ENCODE results near the gene DENND1A.
A peak's percentile ranks its signal among the peaks of the same experiment; 100 is the strongest.
"Not testable (repeated sequence)": the region's sequence is repeated elsewhere in the genome, so short reads cannot be mapped to it uniquely, and the experiment has no call there.

The DENND1A gene

GRCh38 chr9:123643518-123643917 is 286.4 kb downstream of the DENND1A start:
- DNase-seq = peak; percentile 73

- peak; percentile 96 for DNase-seq
Measured at GRCh38 chr9:123642291-123643278, 287.3 kb downstream of the DENND1A start.

GRCh38 chr9:123640792-123641222 is 289.1 kb downstream of the DENND1A start:
- no peak for DNase-seq

- no peak for DNase-seq
Measured at GRCh38 chr9:123639743-123640142, 290.2 kb downstream of the DENND1A start.

- DNase-seq = peak; percentile 46
Measured at GRCh38 chr9:123637945-123638634, 291.8 kb downstream of the DENND1A start.

- DNase-seq = peak; percentile 32
Measured at GRCh38 chr9:123637606-123637944, 292.4 kb downstream of the DENND1A start.

GRCh38 chr9:123636805-123637204 is 293.1 kb downstream of the DENND1A start:
- not testable (repeated sequence) for DNase-seq

GRCh38 chr9:123631862-123632261 is 298.1 kb downstream of the DENND1A start:
- no peak for DNase-seq

- DNase-seq = no peak
Measured at GRCh38 chr9:123630233-123630632, 299.7 kb downstream of the DENND1A start.

- no peak for DNase-seq
Measured at GRCh38 chr9:123629531-123629930, 300.4 kb downstream of the DENND1A start.

- DNase-seq = no peak
Measured at GRCh38 chr9:123622711-123623241, 307.1 kb downstream of the DENND1A start.

GRCh38 chr9:123620239-123620638 is 309.7 kb downstream of the DENND1A start:
- no peak for DNase-seq

GRCh38 chr9:123617952-123618678 is 311.8 kb downstream of the DENND1A start:
- DNase-seq = no peak

- no peak for DNase-seq
Measured at GRCh38 chr9:123617286-123617685, 312.6 kb downstream of the DENND1A start.

GRCh38 chr9:123616707-123617106 is 313.2 kb downstream of the DENND1A start:
- no peak for DNase-seq

GRCh38 chr9:123615381-123615780 is 314.5 kb downstream of the DENND1A start:
- DNase-seq = no peak

GRCh38 chr9:123614306-123615263 is 315.3 kb downstream of the DENND1A start:
- no peak for DNase-seq

GRCh38 chr9:123611226-123611625 is 318.7 kb downstream of the DENND1A start:
- no peak for DNase-seq

- DNase-seq = no peak
Measured at GRCh38 chr9:123609844-123610243, 320.1 kb downstream of the DENND1A start.

GRCh38 chr9:123608104-123608503 is 321.8 kb downstream of the DENND1A start:
- no peak for DNase-seq

GRCh38 chr9:123607479-123607878 is 322.4 kb downstream of the DENND1A start:
- no peak for DNase-seq

GRCh38 chr9:123606141-123606540 is 323.8 kb downstream of the DENND1A start:
- DNase-seq = no peak

All from DMS79 (cell line).